ENCODE measurements around the gene MAD2L2.

DNA sequence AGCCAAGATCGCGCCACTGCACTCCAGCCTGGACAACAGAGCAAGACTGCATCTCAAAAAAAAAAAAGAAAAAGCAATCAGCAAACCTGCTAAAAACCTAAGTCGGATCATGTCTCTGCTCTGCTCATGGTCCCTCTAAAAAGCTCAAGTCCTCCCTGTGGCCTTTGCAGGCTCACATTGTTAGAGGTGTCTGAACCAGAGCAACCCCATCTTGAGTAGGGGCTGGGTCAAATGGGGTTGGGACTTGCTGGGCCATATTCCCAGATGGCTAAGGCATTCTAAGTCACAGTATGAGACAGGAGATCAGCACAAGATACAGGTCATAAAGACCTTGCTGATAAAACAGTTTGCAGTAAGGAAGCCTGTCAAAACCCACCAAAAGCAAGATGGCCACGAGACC is 7.6 kb upstream of the MAD2L2 start:
- no peak for TF ChIP-seq EZH2 (IDR thresholded peaks at IDR 0.05; ENCODE audit: insufficient read depth, low read length)
- no peak for TF ChIP-seq CTCF (IDR thresholded peaks at IDR 0.05; ENCODE audit: insufficient read depth, low read depth, low read length)
